Measurements from ENCODE around the gene CNBD2.

- TF ChIP-seq ZNF549 (tag by site-specific recombination; IDR thresholded peaks at IDR 0.05) (no peak), ZNF394 (tag by site-specific recombination; IDR thresholded peaks at IDR 0.05; ENCODE audit: borderline replicate concordance) (no peak), ZFP3 (tag by site-specific recombination; IDR thresholded peaks at IDR 0.05; ENCODE audit: low read depth) (no peak), AEBP2 (tag by site-specific recombination; IDR thresholded peaks at IDR 0.05; ENCODE audit: borderline replicate concordance) (no peak), ZNF239 (tag by site-specific recombination; IDR thresholded peaks at IDR 0.05) (no peak), ZNF704 (tag by site-specific recombination; IDR thresholded peaks at IDR 0.05) (no peak), KLF16 (tag by site-specific recombination; IDR thresholded peaks at IDR 0.05) (no peak), PATZ1 (tag by site-specific recombination; IDR thresholded peaks at IDR 0.05) (no peak)
Observed at GRCh38 chr20:36061754-36062153, 93.4 kb downstream of the CNBD2 start.
